Kidney (tissue), 14 donors: Measurements from ENCODE around the gene CISD1. TPM values are rescaled to one million over a fixed set of nuclear protein-coding genes. Genes with fewer than 3 reads are reported as not detected.
A peak's percentile ranks its signal among the peaks of the same experiment; 100 is the strongest.

Experiments
- DNase-seq, 5 donors: peaks; one replicate each; pipeline ENCODE4 v3.0.0-alpha.2; 2013 to 2020
- FAIRE-seq: peaks from 2 replicates; lab custom pipeline; 2012; peaks lifted over from hg19 to GRCh38; lab: Jason Lieb, UNC
- H3K27ac ChIP-seq, 2 donors: one replicate each; pipeline ENCODE4 v1.7.0; 2013; ENCODE audit warnings: low read depth in 2 of 2, low read length in 2 of 2, inconsistent platforms in 1 of 2
- H3K27me3 ChIP-seq: one replicate; pipeline ENCODE4 v1.7.1; 2013; ENCODE audit warnings: low read length, inconsistent platforms; ENCODE audit not compliant: control insufficient read depth, insufficient read depth
- H3K36me3 ChIP-seq, 3 donors: one replicate each; pipeline versions ENCODE4 v1.7.0 to v1.7.1; 2013; ENCODE audit warnings: low read length in 3 of 3, control low read depth in 1 of 3, inconsistent platforms in 1 of 3; ENCODE audit not compliant: insufficient read depth in 3 of 3, control insufficient read depth in 2 of 3
- H3K4me1 ChIP-seq, 3 donors: one replicate each; pipeline versions ENCODE4 v1.7.0 to v1.7.1; 2013; ENCODE audit warnings: low read length in 3 of 3, inconsistent platforms in 1 of 3, low read depth in 1 of 3; ENCODE audit not compliant: control insufficient read depth in 2 of 3, insufficient read depth in 2 of 3
- H3K4me3 ChIP-seq, 3 donors: one replicate each; pipeline versions ENCODE4 v1.7.0 to v1.8.1; 2013; ENCODE audit warnings: low read length in 3 of 3, control low read depth in 1 of 3, inconsistent platforms in 1 of 3
- H3K9ac ChIP-seq, 3 donors: one replicate each; pipeline versions ENCODE4 v1.7.0 to v1.7.1; 2013; ENCODE audit warnings: low read length in 3 of 3, control low read depth in 1 of 3, inconsistent platforms in 1 of 3
- H3K9me3 ChIP-seq, 3 donors: one replicate each; pipeline versions ENCODE4 v1.7.0 to v1.7.1; 2013; ENCODE audit warnings: low read length in 3 of 3, control low read depth in 1 of 3, inconsistent platforms in 1 of 3; ENCODE audit not compliant: control insufficient read depth in 2 of 3, insufficient read depth in 1 of 3
- CTCF ChIP-seq: IDR thresholded peaks from 3 replicates; pipeline ENCODE4 v1.5.1; 2012; ENCODE audit warnings: mild to moderate bottlenecking, moderate library complexity, borderline replicate concordance; ENCODE audit not compliant: insufficient read depth; ENCODE audit errors: extremely low read depth
- intact Hi-C: fragments of 100-400 bp; cut with DNase I; formaldehyde crosslinking; loops from one replicate; pipeline ENCODE4 v1.11.1; 2022
- polyA plus RNA-seq: library from polyadenylated mRNA; stranded (reverse); fragments of 350-450 nt; fragmentation: Illumina TruSeq; extraction: RNeasy Lipid Tissue Mini Kit (QIAGEN cat#74804); gene quantifications from one replicate; pipeline ENCODE4 v1.2.3, GENCODE V29; 2014; ENCODE audit warnings: low read depth, low replicate concordance; ENCODE audit not compliant: insufficient read depth
- total RNA-seq: library from RNA; stranded (reverse); fragmentation: NEBNext Ultra II Directional; extraction: Animal tissue kit (Norgen Biotek cat#: 25700); gene quantifications from one replicate; pipeline ENCODE4 v1.2.1, GENCODE V29; 2021
- donor health status: control.
- donor health status: control.
- donor health status: control.
- donor health status: control.
- donor health status: control.
- donor health status: DM: yes; HTN: yes; CAD: no.
- donor health status: Normal renal cell carcinoma (clear cell type).

Gene CISD1
- total and polyA plus RNA-seq, 2 donors from 2014 or later: 38.0 to 216 TPM

- peak overlapping the region; percentile 44 to 79 (median 67) for H3K9ac ChIP-seq
- no peaks in the 10 kb centered on the region for H3K36me3 ChIP-seq
- H3K27ac ChIP-seq: peak overlapping the region; percentile 90 to 95
- no peaks in the 10 kb centered on the region for H3K9me3 ChIP-seq
- intact Hi-C loops: no loop called here
- peak overlapping the region; percentile 75 to 88 (median 83) for H3K4me3 ChIP-seq
- DNase-seq: no peak
- FAIRE-seq: no peak
- H3K4me1 ChIP-seq: peaks cover 0 to 2% (median 0%) of the 10 kb centered on the region in 3 donors
- no peaks in the 10 kb centered on the region for H3K27me3 ChIP-seq
- TF ChIP-seq CTCF: no peak
Measured at GRCh38 chr10:58268454-58268945, 462 bp upstream of the CISD1 start.

GRCh38 chr10:58269782-58270290 lies 874 bp downstream of the CISD1 start:
- H3K4me3 ChIP-seq: peak overlapping the region; percentile 75 to 83 (median 81)
- H3K4me1 ChIP-seq: peaks cover 0 to 2% (median 0%) of the 10 kb centered on the region in 3 donors
- peak overlapping the region; percentile 61 to 89 (median 80) for H3K9ac ChIP-seq
- DNase-seq: no peak
- H3K9me3 ChIP-seq: no peaks in the 10 kb centered on the region
- FAIRE-seq: no peak
- no peaks in the 10 kb centered on the region for H3K27me3 ChIP-seq
- H3K36me3 ChIP-seq: no peaks in the 10 kb centered on the region
- intact Hi-C loops: no loop called here
- TF ChIP-seq CTCF: no peak
- H3K27ac ChIP-seq: peak overlapping the region; percentile 95

- Histone ChIP-seq H3K4me3 (peak overlapping the region in 2 of 3 donors; percentile 15 to 30), H3K36me3 (no peaks in the 10 kb centered on the region), H3K9me3 (no peaks in the 10 kb centered on the region), H3K4me1 (no peaks in the 10 kb centered on the region), H3K27me3 (no peaks in the 10 kb centered on the region), H3K9ac (no peak overlapping the region), H3K27ac (no peak overlapping the region)
- TF ChIP-seq CTCF: no peak
- intact Hi-C loops: no loop called here
- DNase-seq: peak in 1 of 5 donors; percentile 6
- FAIRE-seq: no peak
Measured at GRCh38 chr10:58275261-58275660, 6.3 kb downstream of the CISD1 start.
